ENCODE results near the gene PEF1. TPM values are rescaled to one million over a fixed set of nuclear protein-coding genes. Genes with fewer than 3 reads are reported as not detected.

PEF1 gene
- total RNA-seq, 1 donor from 2014 or later: 132 TPM

GRCh38 chr1:31584869-31585735, 59.6 kb downstream of the PEF1 start:
- no peak for DNase-seq (ENCODE audit: low read depth in 2 of 2)

- peak; percentile 72 to 85 for DNase-seq (ENCODE audit: low read depth in 2 of 2)
Measured at GRCh38 chr1:31583995-31584868, 60.4 kb downstream of the PEF1 start.

GRCh38 chr1:31583082-31583994, 61.3 kb downstream of the PEF1 start:
- DNase-seq (ENCODE audit: low read depth in 2 of 2): no peak

- DNase-seq (ENCODE audit: low read depth in 2 of 2): no peak
Measured at GRCh38 chr1:31581821-31582810, 62.6 kb downstream of the PEF1 start.

- DNase-seq (ENCODE audit: low read depth in 2 of 2): no peak
Measured at GRCh38 chr1:31580891-31581603, 63.6 kb downstream of the PEF1 start.

GRCh38 chr1:31580513-31580870, 64.2 kb downstream of the PEF1 start:
- no peak for DNase-seq (ENCODE audit: low read depth in 2 of 2)

Other genes with a start within 250 kb of the PEF1 start
- 5.2 and 9.1 TPM in 2 replicates for gene SERINC2, start 231.7 kb downstream of the PEF1 start, total RNA-seq
- 229 and 317 TPM in 2 replicates for gene TINAGL1, start 68.4 kb downstream of the PEF1 start, total RNA-seq
- 1.5 and 5.4 TPM in 2 replicates for gene HCRTR1, start 27.2 kb downstream of the PEF1 start, total RNA-seq
- 0.44 and 0.79 TPM in 2 replicates for gene COL16A1, start 59.1 kb upstream of the PEF1 start, total RNA-seq
- 0.20 and 0.22 TPM in 2 replicates for gene ADGRB2, start 119.5 kb upstream of the PEF1 start, total RNA-seq
- gene SPOCD1, start 171.1 kb upstream of the PEF1 start, total RNA-seq: 0.99 and 4.6 TPM in 2 replicates

Measured in lung microvascular endothelial cell (primary cell).